ENCODE results near the gene RBM20. TPM values are rescaled to one million over a fixed set of nuclear protein-coding genes. Genes with fewer than 3 reads are reported as not detected.
"Not testable (repeated sequence)": the region's sequence is repeated elsewhere in the genome, so short reads cannot be mapped to it uniquely, and the experiment has no call there.

RBM20 gene
- total RNA-seq, 1 donor = 1.0 TPM

DNA sequence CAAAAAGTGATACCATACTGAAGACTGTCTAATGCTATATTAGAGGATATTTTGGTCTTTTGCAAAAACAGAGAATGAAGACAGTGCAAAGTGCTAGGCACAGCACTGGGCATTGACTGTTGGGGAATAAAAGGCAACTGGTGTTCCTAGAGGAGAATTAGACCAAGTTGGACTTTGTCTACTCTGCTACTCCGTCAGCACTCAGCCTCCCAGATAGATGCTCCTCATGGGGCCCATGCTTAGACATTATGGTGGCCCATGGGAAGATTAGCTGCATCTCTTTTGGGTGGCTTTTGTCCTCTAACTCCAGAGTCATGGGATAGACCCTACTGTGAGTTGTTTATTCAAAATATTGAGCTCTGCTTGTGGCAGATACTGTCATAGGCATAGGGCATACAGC is 113.5 kb downstream of the RBM20 start:
- Histone ChIP-seq H3K4me3 (ENCODE audit: low read length) (no peak overlapping the region), H3K9me3 (ENCODE audit: low read depth, low read length) (no peaks in the 10 kb centered on the region), H3K4me1 (ENCODE audit: insufficient read depth, low read length) (no peaks in the 10 kb centered on the region), H3K27me3 (ENCODE audit: insufficient read depth, low read length) (no peaks in the 10 kb centered on the region)

DNA sequence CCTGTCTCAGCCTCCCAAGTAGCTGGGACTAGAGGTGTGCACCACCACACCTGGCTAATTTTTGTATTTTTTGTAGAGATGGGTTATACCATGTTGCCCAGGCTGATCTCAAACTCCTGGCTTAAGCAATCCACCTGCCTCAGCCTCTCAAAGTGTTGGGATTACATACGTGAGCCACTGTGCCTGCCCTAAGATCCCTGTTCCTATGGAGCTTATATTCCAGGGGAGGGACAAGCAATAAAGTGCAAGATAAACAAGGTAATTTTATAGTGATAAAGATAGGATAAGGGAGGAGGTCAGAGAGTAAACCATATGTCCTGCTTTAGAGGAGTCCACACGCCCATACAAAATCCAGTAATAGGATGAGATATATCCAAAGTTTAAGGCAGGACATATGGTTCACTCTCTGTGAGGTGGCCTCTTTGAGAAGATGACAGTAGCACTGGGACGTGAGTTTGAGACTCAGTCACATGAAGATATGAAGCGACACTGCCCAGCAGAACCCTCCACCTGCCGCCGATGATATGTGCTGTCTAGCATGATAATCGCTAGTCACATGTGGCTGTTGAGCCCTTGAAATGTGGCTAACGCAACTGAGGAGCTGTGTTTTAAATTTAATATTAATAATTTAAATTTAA is 114.1 kb downstream of the RBM20 start:
- no peaks in the 10 kb centered on the region for H3K27me3 ChIP-seq (ENCODE audit: insufficient read depth, low read length)
- H3K4me1 ChIP-seq (ENCODE audit: insufficient read depth, low read length) = no peaks in the 10 kb centered on the region
- H3K4me3 ChIP-seq (ENCODE audit: low read length) = no peak overlapping the region
- no peaks in the 10 kb centered on the region for H3K9me3 ChIP-seq (ENCODE audit: low read depth, low read length)

DNA sequence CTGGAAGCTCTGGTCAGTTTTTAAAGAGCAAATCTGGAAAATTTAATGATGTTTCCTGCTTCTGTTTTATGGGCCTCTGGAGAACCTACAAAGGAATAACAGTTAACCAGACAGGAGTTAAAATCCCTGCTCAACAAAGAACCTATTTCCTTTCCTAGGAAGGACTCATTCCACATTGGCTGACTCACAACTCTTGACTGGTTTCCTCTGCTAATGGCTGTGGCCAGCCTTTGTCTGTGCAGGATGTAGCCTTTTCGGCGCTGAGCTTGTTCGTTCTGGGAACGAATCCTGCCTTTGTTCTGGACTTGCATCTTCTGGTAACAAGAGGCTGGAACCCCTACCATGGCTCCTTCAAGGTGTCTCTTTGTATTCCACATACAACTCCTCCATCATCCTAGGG is 114.8 kb downstream of the RBM20 start:
- no peaks in the 10 kb centered on the region for H3K27me3 ChIP-seq (ENCODE audit: insufficient read depth, low read length)
- H3K9me3 ChIP-seq (ENCODE audit: low read depth, low read length) = no peaks in the 10 kb centered on the region
- H3K4me3 ChIP-seq (ENCODE audit: low read length) = no peak overlapping the region
- H3K4me1 ChIP-seq (ENCODE audit: insufficient read depth, low read length) = no peaks in the 10 kb centered on the region

DNA sequence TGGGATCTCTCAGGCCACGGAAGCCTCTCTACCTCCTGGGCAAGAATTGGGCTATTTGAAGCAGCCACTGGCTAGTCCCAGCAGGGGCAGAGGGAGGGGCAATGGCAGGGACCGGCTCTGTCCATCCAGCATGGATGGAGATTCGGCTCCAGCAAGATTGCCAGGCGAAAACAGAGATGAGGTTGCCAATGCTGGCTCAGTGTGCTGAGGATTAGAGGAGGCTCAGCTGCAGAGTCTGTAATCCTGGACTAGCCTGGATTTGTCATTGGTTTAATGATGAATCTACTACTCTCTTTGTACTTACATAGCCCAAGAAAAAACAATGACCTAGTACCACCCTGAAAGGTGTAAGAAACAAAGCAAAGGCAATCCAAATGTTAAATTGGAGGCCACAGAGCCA is 115.4 kb downstream of the RBM20 start:
- H3K4me3 ChIP-seq (ENCODE audit: low read length) = no peak overlapping the region
- no peaks in the 10 kb centered on the region for H3K4me1 ChIP-seq (ENCODE audit: insufficient read depth, low read length)
- H3K9me3 ChIP-seq (ENCODE audit: low read depth, low read length) = no peaks in the 10 kb centered on the region
- no peaks in the 10 kb centered on the region for H3K27me3 ChIP-seq (ENCODE audit: insufficient read depth, low read length)

DNA sequence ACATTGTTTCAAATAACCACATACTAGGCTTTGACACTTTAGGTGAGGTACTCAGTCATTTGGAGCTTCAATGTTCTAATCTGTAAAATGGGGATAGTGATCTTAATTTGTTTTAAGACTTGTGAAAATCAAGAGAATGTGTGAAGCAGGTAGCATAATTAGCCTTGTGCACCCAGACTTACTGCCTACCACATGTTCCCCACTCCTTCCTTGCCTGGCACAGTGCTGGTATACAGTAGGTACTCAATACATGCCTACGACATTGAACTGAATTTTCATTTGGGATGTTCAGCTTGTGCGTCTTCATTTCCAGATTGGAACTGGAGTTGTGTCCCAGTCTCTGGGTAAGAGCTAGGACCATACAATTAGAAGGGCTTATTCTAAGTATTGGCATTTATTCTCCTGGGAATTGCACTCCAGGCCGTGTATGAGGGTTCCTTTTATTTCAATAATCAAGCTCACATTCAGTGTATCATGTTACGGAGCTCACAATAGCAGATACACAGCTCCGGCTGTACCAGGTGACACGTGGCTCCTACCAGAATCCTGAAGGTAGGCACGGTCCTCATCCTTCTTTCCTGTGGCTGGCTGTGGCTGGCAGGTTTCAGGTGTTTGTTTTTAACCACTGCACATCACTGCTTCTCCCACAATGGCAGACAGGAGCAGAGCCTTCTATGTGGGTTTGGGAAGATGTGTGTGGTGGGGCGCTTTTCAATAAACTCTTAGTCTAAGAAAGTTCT is 118.1 kb downstream of the RBM20 start:
- Histone ChIP-seq H3K4me3 (ENCODE audit: low read length) (no peak overlapping the region), H3K9me3 (ENCODE audit: low read depth, low read length) (no peaks in the 10 kb centered on the region), H3K27me3 (ENCODE audit: insufficient read depth, low read length) (no peaks in the 10 kb centered on the region), H3K4me1 (ENCODE audit: insufficient read depth, low read length) (no peaks in the 10 kb centered on the region)

DNA sequence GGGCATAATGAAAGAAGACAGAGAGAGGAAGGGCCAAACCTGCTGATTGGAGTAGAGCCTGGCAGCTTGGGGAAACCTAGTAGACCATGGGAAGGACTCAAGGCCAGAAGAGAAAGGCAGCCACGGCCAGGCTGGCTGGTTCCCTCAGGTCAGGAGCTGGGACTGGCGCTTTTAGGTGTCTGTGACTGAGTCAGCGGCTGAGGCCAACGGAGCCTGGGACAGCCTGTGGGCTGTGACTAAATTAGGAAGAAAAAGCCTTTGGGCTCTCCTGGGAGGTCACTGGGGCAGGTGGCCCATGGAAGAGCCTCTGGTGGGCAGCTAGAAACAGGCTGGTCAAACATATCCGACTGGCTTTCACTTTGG is 118.7 kb downstream of the RBM20 start:
- no peak overlapping the region for H3K4me3 ChIP-seq (ENCODE audit: low read length)
- no peaks in the 10 kb centered on the region for H3K4me1 ChIP-seq (ENCODE audit: insufficient read depth, low read length)
- H3K9me3 ChIP-seq (ENCODE audit: low read depth, low read length) = no peaks in the 10 kb centered on the region
- no peaks in the 10 kb centered on the region for H3K27me3 ChIP-seq (ENCODE audit: insufficient read depth, low read length)

DNA sequence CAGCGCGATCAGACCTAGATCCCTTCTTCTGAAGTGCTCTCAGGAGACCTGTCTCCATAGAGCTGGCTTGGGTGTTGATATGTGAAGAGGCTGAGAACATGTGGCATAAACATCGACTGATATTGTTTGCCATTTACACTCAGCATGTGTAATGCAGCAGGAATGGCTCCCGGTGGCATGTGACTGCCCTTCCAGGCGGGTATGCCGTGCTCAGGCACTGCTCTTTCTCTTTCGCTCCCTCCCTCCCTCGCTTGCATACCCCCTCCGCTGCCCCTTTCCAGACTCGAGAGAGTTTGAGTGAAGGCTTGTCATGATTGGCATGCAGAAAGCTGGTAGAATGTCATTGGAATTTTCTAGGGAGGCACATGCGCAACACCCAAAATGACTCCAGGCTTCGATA is 120.2 kb downstream of the RBM20 start:
- no peaks in the 10 kb centered on the region for H3K9me3 ChIP-seq (ENCODE audit: low read depth, low read length)
- H3K4me1 ChIP-seq (ENCODE audit: insufficient read depth, low read length) = no peaks in the 10 kb centered on the region
- no peaks in the 10 kb centered on the region for H3K27me3 ChIP-seq (ENCODE audit: insufficient read depth, low read length)
- H3K4me3 ChIP-seq (ENCODE audit: low read length) = no peak overlapping the region

DNA sequence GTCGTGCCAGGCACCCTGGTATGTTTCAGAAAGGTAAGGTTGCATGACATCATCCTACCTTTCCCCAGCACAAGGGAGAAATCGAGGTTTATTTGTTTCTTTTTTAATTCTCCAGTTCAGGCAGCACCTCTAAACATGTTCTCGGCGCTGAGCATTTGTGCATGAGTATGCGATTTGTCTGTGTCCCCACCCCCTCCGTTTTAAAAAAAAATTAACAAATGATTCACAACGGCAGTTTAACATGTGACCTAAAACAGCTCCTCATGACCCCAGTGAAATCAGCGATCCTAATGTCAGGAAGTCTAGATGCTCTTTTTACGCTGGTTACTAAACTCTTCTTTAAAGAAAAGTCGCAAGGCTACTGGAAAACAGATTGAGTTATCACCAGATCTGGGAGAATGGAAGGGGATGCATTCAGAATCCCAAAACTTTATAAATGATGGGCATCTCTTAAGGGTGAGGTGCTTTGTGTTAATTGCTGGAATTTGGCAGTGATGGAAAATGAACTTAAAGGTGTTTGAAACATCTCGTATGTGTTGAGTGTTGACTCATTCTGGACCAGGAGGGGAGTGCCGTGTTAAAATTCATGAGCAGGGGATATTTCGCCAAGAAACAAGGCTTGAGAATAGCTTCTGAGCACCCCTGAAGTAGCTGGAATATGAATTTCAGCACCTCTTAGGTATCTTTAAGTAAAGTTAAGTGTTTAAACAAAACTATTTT is 120.8 kb downstream of the RBM20 start:
- no peaks in the 10 kb centered on the region for H3K27me3 ChIP-seq (ENCODE audit: insufficient read depth, low read length)
- H3K4me1 ChIP-seq (ENCODE audit: insufficient read depth, low read length) = no peaks in the 10 kb centered on the region
- no peaks in the 10 kb centered on the region for H3K9me3 ChIP-seq (ENCODE audit: low read depth, low read length)
- H3K4me3 ChIP-seq (ENCODE audit: low read length) = no peak overlapping the region

DNA sequence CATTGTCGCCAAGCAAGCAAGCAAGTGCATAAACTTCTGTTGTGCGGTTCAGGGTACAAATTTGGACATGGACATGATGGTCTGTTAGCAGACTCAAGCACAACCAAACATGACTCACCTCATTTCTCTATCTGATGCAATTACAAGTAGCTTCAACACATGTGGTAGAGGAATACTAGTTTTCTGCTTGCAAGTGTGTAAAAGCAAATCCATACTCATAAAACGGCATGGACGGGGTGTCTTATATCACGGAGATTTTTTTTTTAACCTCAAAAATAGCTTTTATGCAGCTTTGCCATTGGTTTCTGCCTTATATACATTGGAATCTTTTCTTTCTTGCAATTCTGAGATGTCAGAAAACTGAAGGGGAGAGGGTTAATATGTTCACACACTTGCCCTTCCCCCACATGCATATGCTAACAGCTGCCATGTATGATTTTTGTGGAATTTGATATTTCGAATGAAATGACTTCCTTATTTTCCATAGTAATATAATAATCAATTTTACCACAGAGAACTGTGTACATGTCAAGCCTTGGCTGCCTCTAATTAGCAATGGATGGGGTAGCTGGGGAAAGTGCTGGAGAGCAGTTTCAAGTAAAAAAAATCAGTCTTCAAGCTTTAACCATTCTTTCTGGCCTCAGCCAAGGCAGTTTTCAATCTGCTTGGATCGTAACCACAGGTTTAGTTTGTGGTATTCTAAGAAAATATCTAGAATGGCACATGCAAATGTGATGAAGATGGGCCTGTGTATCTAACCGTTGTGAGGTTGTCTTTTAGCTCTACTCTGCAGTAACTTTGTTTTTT is 121.6 kb downstream of the RBM20 start:
- no peaks in the 10 kb centered on the region for H3K27me3 ChIP-seq (ENCODE audit: insufficient read depth, low read length)
- H3K4me1 ChIP-seq (ENCODE audit: insufficient read depth, low read length) = no peaks in the 10 kb centered on the region
- no peaks in the 10 kb centered on the region for H3K9me3 ChIP-seq (ENCODE audit: low read depth, low read length)
- H3K4me3 ChIP-seq (ENCODE audit: low read length) = no peak overlapping the region

DNA sequence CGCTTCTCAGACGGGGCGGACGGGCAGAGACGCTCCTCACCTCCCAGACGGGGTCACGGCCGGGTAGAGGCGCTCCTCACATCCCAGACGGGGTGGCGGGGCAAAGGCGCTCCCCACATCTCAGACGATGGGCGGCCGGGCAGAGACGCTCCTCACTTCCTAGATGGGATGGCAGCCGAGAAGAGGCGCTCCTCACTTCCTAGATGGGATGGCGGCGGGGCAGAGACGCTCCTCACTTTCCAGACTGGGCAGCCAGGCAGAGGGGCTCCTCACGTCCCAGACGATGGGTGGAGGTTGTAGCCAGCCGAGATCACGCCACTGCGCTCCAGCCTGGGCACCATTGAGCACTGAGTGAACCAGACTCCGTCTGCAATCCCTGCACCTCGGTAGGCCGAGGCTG is 123.5 kb downstream of the RBM20 start:
- H3K4me1 ChIP-seq (ENCODE audit: insufficient read depth, low read length) = not testable (repeated sequence)

DNA sequence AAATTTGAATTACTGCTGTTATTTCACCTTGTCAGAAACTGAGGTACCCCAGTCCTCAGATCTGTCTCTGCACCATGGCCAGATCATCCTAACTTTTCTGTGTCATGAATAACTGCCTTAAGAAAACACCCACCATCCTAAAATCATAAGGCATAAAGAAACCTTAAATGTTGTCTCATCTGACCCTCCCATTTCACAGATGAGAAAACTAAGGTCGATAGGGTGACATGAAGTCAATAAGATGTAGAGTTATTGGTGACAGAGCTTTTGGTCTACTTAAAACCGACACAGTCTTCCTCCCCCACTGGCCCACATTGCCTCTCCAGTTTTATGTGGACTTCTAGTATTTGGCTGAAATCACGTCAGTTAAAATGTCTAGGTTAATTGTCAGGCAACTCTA is 126.1 kb downstream of the RBM20 start:
- H3K4me1 ChIP-seq (ENCODE audit: insufficient read depth, low read length) = no peaks in the 10 kb centered on the region
- H3K27me3 ChIP-seq (ENCODE audit: insufficient read depth, low read length) = no peaks in the 10 kb centered on the region
- no peak overlapping the region for H3K4me3 ChIP-seq (ENCODE audit: low read length)
- H3K9me3 ChIP-seq (ENCODE audit: low read depth, low read length) = no peaks in the 10 kb centered on the region

More for the DNA sequence above, 123.5 kb downstream of the RBM20 start:
- H3K9me3 ChIP-seq (ENCODE audit: low read depth, low read length); H3K27me3 ChIP-seq (ENCODE audit: insufficient read depth, low read length); H3K4me3 ChIP-seq (ENCODE audit: low read length): not testable (repeated sequence)

DNA sequence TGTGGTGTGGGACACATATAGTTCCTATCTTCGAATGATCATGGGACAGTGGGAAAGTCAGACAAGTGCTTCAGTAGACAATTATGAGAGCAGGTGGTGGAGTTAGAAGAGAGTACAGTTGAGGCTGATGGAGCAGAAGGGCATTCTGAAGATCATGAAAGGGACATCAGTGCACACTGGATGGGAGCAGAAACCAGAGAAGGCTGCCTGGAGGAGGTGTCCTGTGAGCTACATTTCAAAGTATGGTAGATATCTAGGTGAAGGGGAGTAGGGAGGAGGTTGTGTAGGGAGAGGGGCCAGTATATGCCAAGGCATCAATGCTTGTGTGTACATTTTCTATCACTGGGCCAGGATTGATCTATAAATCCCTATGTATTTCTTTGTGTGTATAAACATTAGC is 127.3 kb downstream of the RBM20 start:
- Histone ChIP-seq H3K27me3 (ENCODE audit: insufficient read depth, low read length) (no peaks in the 10 kb centered on the region), H3K4me1 (ENCODE audit: insufficient read depth, low read length) (no peaks in the 10 kb centered on the region), H3K4me3 (ENCODE audit: low read length) (no peak overlapping the region), H3K9me3 (ENCODE audit: low read depth, low read length) (no peaks in the 10 kb centered on the region)

DNA sequence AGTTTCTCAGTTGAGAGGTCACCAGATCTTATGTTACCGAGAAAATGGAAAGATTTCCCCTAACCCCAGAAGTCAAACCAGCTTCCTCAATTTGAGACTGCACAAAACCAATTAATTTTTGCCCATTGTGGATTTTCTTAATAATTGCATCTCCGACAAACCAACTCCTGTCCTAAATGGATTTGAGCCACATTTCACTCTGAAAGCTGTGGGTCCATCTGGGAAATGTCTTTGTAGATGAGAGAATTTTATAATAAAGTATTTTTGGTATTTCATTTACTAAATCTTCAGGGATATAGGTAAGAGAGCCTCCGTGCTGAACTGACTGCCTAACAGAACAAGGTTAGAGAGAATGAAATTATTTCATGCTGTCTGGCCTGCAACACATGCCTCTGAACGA is 127.9 kb downstream of the RBM20 start:
- Histone ChIP-seq H3K4me1 (ENCODE audit: insufficient read depth, low read length) (no peaks in the 10 kb centered on the region), H3K27me3 (ENCODE audit: insufficient read depth, low read length) (no peaks in the 10 kb centered on the region), H3K9me3 (ENCODE audit: low read depth, low read length) (no peaks in the 10 kb centered on the region), H3K4me3 (ENCODE audit: low read length) (no peak overlapping the region)

DNA sequence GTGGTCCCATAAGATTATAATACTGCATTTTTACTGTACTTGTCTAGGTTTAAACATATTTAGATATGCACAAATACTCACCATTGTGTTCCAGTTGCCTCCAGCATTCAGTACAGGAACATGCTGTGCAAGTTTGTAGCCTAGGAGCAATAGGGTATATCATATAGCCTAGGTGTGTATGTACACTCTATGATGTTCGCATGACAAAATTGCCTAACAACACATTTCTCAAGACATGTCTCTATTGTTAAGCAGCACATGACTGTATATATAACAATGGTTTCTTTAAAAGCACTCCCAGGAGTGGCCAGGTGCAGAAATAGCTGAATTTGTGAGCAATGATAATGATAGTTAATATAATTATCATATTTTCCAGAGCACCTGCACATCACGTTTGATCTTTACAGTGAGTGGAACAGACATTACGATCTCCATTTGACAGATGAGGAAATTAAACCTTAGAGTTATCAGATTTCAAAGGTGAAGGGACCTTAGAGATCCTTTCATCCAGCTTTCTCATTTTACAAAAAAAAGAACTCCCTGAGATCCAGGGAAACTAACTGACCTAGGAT is 128.4 kb downstream of the RBM20 start:
- Histone ChIP-seq H3K27me3 (ENCODE audit: insufficient read depth, low read length) (no peaks in the 10 kb centered on the region), H3K9me3 (ENCODE audit: low read depth, low read length) (no peaks in the 10 kb centered on the region), H3K4me3 (ENCODE audit: low read length) (no peak overlapping the region), H3K4me1 (ENCODE audit: insufficient read depth, low read length) (no peaks in the 10 kb centered on the region)

DNA sequence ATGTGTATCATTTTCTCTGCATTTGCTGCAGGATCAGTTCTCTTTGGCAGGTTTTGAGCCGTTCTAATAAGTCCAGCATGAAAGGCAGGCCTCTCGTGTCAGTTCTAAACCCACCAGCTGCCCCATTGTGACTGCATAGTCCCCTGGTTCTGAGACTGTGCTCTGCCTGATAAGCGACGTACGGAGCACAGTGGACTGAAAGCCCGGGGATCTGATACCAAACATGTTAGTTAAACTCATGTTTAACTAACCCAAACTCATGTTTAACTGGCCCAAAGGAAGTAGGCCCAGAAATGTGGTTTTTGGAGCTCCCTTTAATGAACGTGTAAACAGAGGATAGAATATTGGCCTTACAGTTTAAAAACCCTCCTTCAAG is 129.5 kb downstream of the RBM20 start:
- H3K27me3 ChIP-seq (ENCODE audit: insufficient read depth, low read length) = no peaks in the 10 kb centered on the region
- no peaks in the 10 kb centered on the region for H3K4me1 ChIP-seq (ENCODE audit: insufficient read depth, low read length)
- H3K9me3 ChIP-seq (ENCODE audit: low read depth, low read length) = no peaks in the 10 kb centered on the region
- no peak overlapping the region for H3K4me3 ChIP-seq (ENCODE audit: low read length)
